ENCODE results near the gene ZNF565.

DNA sequence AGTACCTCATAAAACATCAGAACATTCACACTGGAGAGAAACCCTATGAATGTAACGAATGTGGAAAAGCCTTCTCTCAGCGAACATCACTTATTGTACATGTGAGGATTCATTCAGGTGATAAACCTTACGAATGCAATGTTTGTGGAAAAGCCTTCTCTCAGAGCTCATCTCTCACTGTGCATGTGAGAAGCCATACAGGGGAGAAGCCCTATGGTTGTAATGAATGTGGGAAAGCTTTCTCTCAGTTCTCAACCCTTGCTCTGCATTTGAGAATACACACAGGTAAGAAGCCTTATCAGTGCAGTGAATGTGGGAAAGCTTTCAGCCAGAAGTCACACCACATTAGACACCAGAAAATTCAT lies 22.5 kb upstream of the ZNF565 start:
- no peak for TF ChIP-seq CTCF (IDR thresholded peaks at IDR 0.05; ENCODE audit: low read length)
- TF ChIP-seq EZH2 (IDR thresholded peaks at IDR 0.05; ENCODE audit: borderline replicate concordance, low read length): no peak

All from OCI-LY1 (cell line).